SK-N-SH (cell line): Measurements from ENCODE around the gene RHOT1. TPM values are rescaled to one million over a fixed set of nuclear protein-coding genes. Genes with fewer than 3 reads are reported as not detected.

Experiments
- CTCF ChIA-PET: fragments of 300-600, 350-600 bp; formaldehyde crosslinking; extraction: SDS; loops from one replicate; lab custom pipeline; 2021; lab: Yijun Ruan, JAX
- POLR2A ChIA-PET: fragments of 350-600 bp; sonication (Branson Sonifier 250); formaldehyde crosslinking; extraction: SDS; loops from one replicate; lab custom pipeline; 2020; ENCODE audit warnings: antibody characterized with exemption, inconsistent platforms; lab: Yijun Ruan, JAX
- DNase-seq: peaks from one replicate; pipeline ENCODE4 v3.0.0; 2012
- H2AFZ ChIP-seq: fragments of 200-600 bp; sonication (generic); 2 replicates; pipeline ENCODE4 v1.8.1; 2016; ENCODE audit warnings: antibody characterized with exemption, mild to moderate bottlenecking, low read depth
- H3F3A ChIP-seq: fragments of 200-600 bp; sonication (generic); replicated peaks from 2 replicates; pipeline ENCODE3; 2016; ENCODE audit warnings: antibody characterized with exemption, mild to moderate bottlenecking; ENCODE audit not compliant: insufficient read depth
- H3K27ac ChIP-seq, 2 experiments: fragments of 200-500 bp in 1 of 2; fragments of 200-600 bp in 1 of 2; sonication (Bioruptor generic) in 1 of 2; sonication (generic), shearing (Covaris generic) in 1 of 2; 2 replicates each; pipeline versions ENCODE4 v1.5.1 to v1.6.1; 2014 to 2016; ENCODE audit warnings: low read depth in 2 of 2, inconsistent platforms in 1 of 2, low read length in 1 of 2, mild to moderate bottlenecking in 1 of 2, mixed read lengths in 1 of 2
- H3K27me3 ChIP-seq: fragments of 200-600 bp; sonication (generic), shearing (Covaris generic); 2 replicates; pipeline ENCODE4 v1.6.1; 2016; ENCODE audit warnings: mixed run types; ENCODE audit not compliant: insufficient read depth
- H3K36me3 ChIP-seq, 2 experiments: fragments of 200-500 bp in 1 of 2; fragments of 200-600 bp in 1 of 2; sonication (Bioruptor generic) in 1 of 2; sonication (generic) in 1 of 2; replicated peaks in 1 of 2; 2 replicates each; pipeline versions ENCODE3 to v1.5.1; 2014 to 2016; ENCODE audit warnings: low read length in 1 of 2, mild to moderate bottlenecking in 1 of 2; ENCODE audit not compliant: insufficient read depth in 2 of 2, control insufficient read depth in 1 of 2
- H3K4me1 ChIP-seq, 2 experiments: fragments of 200-500 bp in 1 of 2; fragments of 200-600 bp in 1 of 2; sonication (Bioruptor generic) in 1 of 2; sonication (generic), shearing (Covaris generic) in 1 of 2; 2 replicates each; pipeline versions ENCODE4 v1.5.1 to v1.6.1; 2014 to 2016; ENCODE audit warnings: low read depth in 1 of 2, low read length in 1 of 2, mixed run types in 1 of 2; ENCODE audit not compliant: insufficient read depth in 2 of 2, control insufficient read depth in 1 of 2
- H3K4me2 ChIP-seq: fragments of 200-600 bp; sonication (generic), shearing (Covaris generic); 2 replicates; pipeline ENCODE4 v1.6.1; 2017; ENCODE audit warnings: mixed run types
- H3K4me3 ChIP-seq, 2 experiments: fragments of 200-500 bp in 1 of 2; fragments of 200-600 bp in 1 of 2; sonication (Bioruptor generic) in 1 of 2; sonication (generic), shearing (Covaris generic) in 1 of 2; 2 replicates each; pipeline versions ENCODE4 v1.5.1 to v1.8.1; 2014 to 2016; ENCODE audit warnings: low read depth in 2 of 2, inconsistent platforms in 1 of 2, low read length in 1 of 2, mild to moderate bottlenecking in 1 of 2, mixed read lengths in 1 of 2, moderate library complexity in 1 of 2
- H3K79me2 ChIP-seq: fragments of 200-600 bp; sonication (generic); 2 replicates; pipeline ENCODE4 v1.8.1; 2017; ENCODE audit warnings: mild to moderate bottlenecking; ENCODE audit not compliant: insufficient read depth
- H3K9ac ChIP-seq: fragments of 200-600 bp; sonication (generic); 2 replicates; pipeline ENCODE4 v1.6.1; 2017; ENCODE audit warnings: mixed run types
- H3K9me2 ChIP-seq: fragments of 200-600 bp; sonication (generic); 2 replicates; pipeline ENCODE4 v1.6.1; 2017; ENCODE audit warnings: mixed run types
- H3K9me3 ChIP-seq: fragments of 200-600 bp; sonication (generic); 2 replicates; pipeline ENCODE4 v1.6.1; 2017; ENCODE audit warnings: mixed run types, mild to moderate bottlenecking, moderate library complexity
- H4K20me1 ChIP-seq: fragments of 200-600 bp; sonication (generic); 2 replicates; pipeline ENCODE4 v1.6.1; 2017; ENCODE audit warnings: mild to moderate bottlenecking, mixed run types; ENCODE audit not compliant: insufficient read depth
- CTCF ChIP-seq: fragments of 200-600 bp; sonication (generic); IDR thresholded peaks from 2 replicates; pipeline ENCODE4 v1.6.1; 2017; ENCODE audit warnings: antibody characterized with exemption, mild to moderate bottlenecking, moderate library complexity
- EP300 ChIP-seq, 2 experiments: IDR thresholded peaks; 2 replicates each; pipeline versions ENCODE4 v1.4.0 to v1.6.1; 2012; ENCODE audit warnings: borderline replicate concordance in 1 of 2, low read depth in 1 of 2, low read length in 1 of 2
- FOXJ3 ChIP-seq: sonication (generic); formaldehyde crosslinking; IDR thresholded peaks from 2 replicates; pipeline ENCODE4 v1.5.1; 2020; ENCODE audit warnings: mild to moderate bottlenecking, missing genetic modification reagents
- JUND ChIP-seq: IDR thresholded peaks from 2 replicates; pipeline ENCODE4 v1.4.0; 2012
- MAX ChIP-seq: IDR thresholded peaks from 2 replicates; pipeline ENCODE4 v1.4.0; 2012; ENCODE audit warnings: low read depth
- MEF2A ChIP-seq: IDR thresholded peaks from 2 replicates; pipeline ENCODE4 v1.4.0; 2012; ENCODE audit warnings: low read depth, borderline replicate concordance
- MXI1 ChIP-seq: IDR thresholded peaks from 2 replicates; pipeline ENCODE4 v1.6.1; 2012; ENCODE audit warnings: mild to moderate bottlenecking, low read depth, low read length, improper control_type of control experiment
- NRF1 ChIP-seq: IDR thresholded peaks from 2 replicates; pipeline ENCODE4 v1.6.1; 2012; ENCODE audit warnings: low read depth, mild to moderate bottlenecking, low read length
- RAD21 ChIP-seq: IDR thresholded peaks from 2 replicates; pipeline ENCODE4 v1.6.1; 2012; ENCODE audit warnings: mild to moderate bottlenecking, low read length
- RXRA ChIP-seq: IDR thresholded peaks from 2 replicates; pipeline ENCODE4 v1.4.0; 2012; ENCODE audit warnings: low read depth, mild to moderate bottlenecking, borderline replicate concordance
- SIN3A ChIP-seq: IDR thresholded peaks from 2 replicates; pipeline ENCODE4 v1.6.1; 2012; ENCODE audit warnings: low read depth, mild to moderate bottlenecking, low read length, moderate library complexity, borderline replicate concordance
- SMC3 ChIP-seq: IDR thresholded peaks from 2 replicates; pipeline ENCODE4 v1.6.1; 2012; ENCODE audit warnings: low read depth, low read length, improper control_type of control experiment
- TEAD4 ChIP-seq: IDR thresholded peaks from 2 replicates; pipeline ENCODE4 v1.4.0; 2012; ENCODE audit warnings: mild to moderate bottlenecking, borderline replicate concordance; ENCODE audit not compliant: insufficient read depth
- ZBTB33 ChIP-seq: IDR thresholded peaks from 2 replicates; pipeline ENCODE4 v1.4.0; 2012; ENCODE audit warnings: low read depth, borderline replicate concordance
- WGBS: methylation state at CpG from one replicate; pipeline ENCODE4 v1.1.6; 2017; ENCODE audit warnings: low lambda C conversion rate; 5-methylcytosine and 5-hydroxymethylcytosine counted together
- polyA plus RNA-seq, 3 experiments: library from polyadenylated mRNA; depleted of rRNA; stranded (reverse); fragments of >200 nt; gene quantifications; 2 replicates each; pipeline ENCODE4 v1.2.3, GENCODE V29; 2012

Gene RHOT1
- polyA plus RNA-seq, 1 of the 3 experiments (the other 2 are of a cell fraction): 25.0 TPM

- ChIA-PET CTCF (interaction anchor here (4.6 kb wide), 1 partner anchor 14 kb away, joined by 25 read pairs; no protein-coding TSS in a partner anchor), POLR2A (no interaction called here)
- Histone ChIP-seq H3K36me3 (no peaks in the 10 kb centered on the region), H3K4me1 (peaks cover 0 to 10% of the 10 kb centered on the region in 2 experiments; a peak in 1 of 4 replicates), H3K27ac (no peak overlapping the region), H3K9me3 (no peaks in the 10 kb centered on the region), H3F3A (peaks cover 11% of the 10 kb centered on the region), H3K9me2 (no peaks in the 10 kb centered on the region), H3K79me2 (no peaks in the 10 kb centered on the region), H4K20me1 (no peaks in the 10 kb centered on the region), H3K4me2 (no peak overlapping the region), H3K4me3 (no peak overlapping the region), H3K9ac (no peak overlapping the region), H2AFZ (no peak overlapping the region), H3K27me3 (peaks cover 7% of the 10 kb centered on the region; the same call in 1 of the 2 replicates)
- TF ChIP-seq TEAD4: no peak
- no peak for TF ChIP-seq MEF2A
- no peak for TF ChIP-seq FOXJ3
- TF ChIP-seq SIN3A: no peak
- no peak for TF ChIP-seq CTCF
- TF ChIP-seq EP300 (IDR thresholded peaks at IDR 0.05; ENCODE audit: borderline replicate concordance in 1 of 2, low read depth in 1 of 2, low read length in 1 of 2): no peak
- no peak for TF ChIP-seq RXRA
- TF ChIP-seq NRF1: no peak
- no peak for TF ChIP-seq ZBTB33
- no peak for TF ChIP-seq RAD21
- TF ChIP-seq SMC3: no peak
- TF ChIP-seq MAX: no peak
- TF ChIP-seq JUND: no peak
- TF ChIP-seq MXI1: no peak
- whole genome bisulfite sequencing: 92% methylated on average over 10 of the region's 10 CpGs
- DNase-seq: no peak
Observed at GRCh38 chr17:32267690-32268205, 125.4 kb downstream of the RHOT1 start.
